Neuronal stem cell (in vitro differentiated cells): ENCODE data around the gene EXO1.

Source experiments
- DNase-seq: peaks from one replicate; pipeline ENCODE4 v3.0.0-alpha.2; 2013; ENCODE audit warnings: low spot score
- H2AFZ ChIP-seq: one replicate; pipeline ENCODE4 v1.6.1; 2013; ENCODE audit warnings: mild to moderate bottlenecking, low read length, inconsistent platforms
- H2AK5ac ChIP-seq: 2 replicates; pipeline ENCODE4 v1.6.1; 2013; ENCODE audit warnings: low read depth, mild to moderate bottlenecking, inconsistent platforms, low read length, moderate library complexity, mixed read lengths
- H2BK120ac ChIP-seq: 2 replicates; pipeline ENCODE4 v1.6.1; 2013; ENCODE audit warnings: low read depth, mild to moderate bottlenecking, inconsistent platforms, low read length, moderate library complexity, mixed read lengths
- H2BK12ac ChIP-seq: one replicate; pipeline ENCODE4 v1.6.1; 2013; ENCODE audit warnings: low read length, inconsistent platforms
- H2BK15ac ChIP-seq: 2 replicates; pipeline ENCODE4 v1.6.1; 2013; ENCODE audit warnings: mild to moderate bottlenecking, low read length, inconsistent platforms, mixed read lengths
- H2BK5ac ChIP-seq: one replicate; pipeline ENCODE4 v1.6.1; 2013; ENCODE audit warnings: inconsistent platforms, mild to moderate bottlenecking, low read length, moderate library complexity
- H3K14ac ChIP-seq: one replicate; pipeline ENCODE4 v1.6.1; 2013; ENCODE audit warnings: low read length, inconsistent platforms
- H3K18ac ChIP-seq: 2 replicates; pipeline ENCODE4 v1.6.1; 2013; ENCODE audit warnings: low read length, inconsistent platforms
- H3K23ac ChIP-seq: 2 replicates; pipeline ENCODE4 v1.6.1; 2013; ENCODE audit warnings: low read depth, mild to moderate bottlenecking, mixed read lengths, low read length, inconsistent platforms; ENCODE audit not compliant: poor library complexity
- H3K27ac ChIP-seq: replicated peaks from 3 replicates; pipeline ENCODE4 v1.5.1; 2013; ENCODE audit warnings: low read length, inconsistent platforms
- H3K27me3 ChIP-seq, 3 experiments: 2 replicates each; pipeline ENCODE4 v1.6.1; 2013; ENCODE audit warnings: low read length in 3 of 3, mild to moderate bottlenecking in 2 of 3, inconsistent platforms in 1 of 3, low read depth in 1 of 3, mixed read lengths in 1 of 3, moderate library complexity in 1 of 3; ENCODE audit not compliant: control insufficient read depth in 3 of 3, insufficient read depth in 3 of 3
- H3K36me3 ChIP-seq, 2 donors: replicated peaks in 1 of 2; 2 replicates each; pipeline ENCODE4 v1.6.1; 2013; ENCODE audit warnings: low read length in 2 of 2; ENCODE audit not compliant: control insufficient read depth in 2 of 2, insufficient read depth in 2 of 2
- H3K4ac ChIP-seq: 2 replicates; pipeline ENCODE4 v1.6.1; 2013; ENCODE audit warnings: inconsistent platforms, mild to moderate bottlenecking, low read length, moderate library complexity
- H3K4me1 ChIP-seq, 2 donors: 1 replicate in 1 of 2; 2 replicates in 1 of 2; pipeline ENCODE4 v1.6.1; 2013; ENCODE audit warnings: low read length in 2 of 2, low read depth in 1 of 2; ENCODE audit not compliant: control insufficient read depth in 2 of 2, insufficient read depth in 1 of 2
- H3K4me2 ChIP-seq: one replicate; pipeline ENCODE4 v1.6.1; 2013; ENCODE audit warnings: mild to moderate bottlenecking, low read length, inconsistent platforms; ENCODE audit not compliant: insufficient read depth, poor library complexity, severe bottlenecking
- H3K4me3 ChIP-seq, 2 donors: 2 replicates each; pipeline ENCODE4 v1.5.1; 2013; ENCODE audit warnings: low read length in 2 of 2, mild to moderate bottlenecking in 2 of 2, inconsistent platforms in 1 of 2, moderate library complexity in 1 of 2
- H3K79me1 ChIP-seq: one replicate; pipeline ENCODE4 v1.6.1; 2013; ENCODE audit warnings: low read depth, mild to moderate bottlenecking, inconsistent platforms, low read length, moderate library complexity
- H3K9ac ChIP-seq: one replicate; pipeline ENCODE4 v1.6.1; 2013; ENCODE audit warnings: mild to moderate bottlenecking, low read depth, low read length, inconsistent platforms; ENCODE audit not compliant: poor library complexity
- H3K9me3 ChIP-seq, 2 donors: replicated peaks in 1 of 2; 2 replicates each; pipeline versions ENCODE3 to v1.6.1; 2013; ENCODE audit warnings: low read length in 2 of 2, mild to moderate bottlenecking in 2 of 2, inconsistent platforms in 1 of 2, low read depth in 1 of 2, mixed read lengths in 1 of 2, moderate library complexity in 1 of 2; ENCODE audit not compliant: control insufficient read depth in 2 of 2, insufficient read depth in 1 of 2
- H4K8ac ChIP-seq: one replicate; pipeline ENCODE4 v1.6.1; 2013; ENCODE audit warnings: low read depth, mild to moderate bottlenecking, inconsistent platforms, low read length, moderate library complexity
- H4K91ac ChIP-seq: one replicate; pipeline ENCODE4 v1.6.1; 2013; ENCODE audit warnings: low read length, low read depth, mild to moderate bottlenecking, inconsistent platforms; ENCODE audit not compliant: poor library complexity
- WGBS, 2 donors: extraction: QIAGEN DNeasy Blood & Tissue Kit; methylation state at CpG; one replicate each; pipeline ENCODE4 v1.1.7; 2013; ENCODE audit warnings: missing lambda C conversion rate in 2 of 2, mixed read lengths in 1 of 2; ENCODE audit not compliant: insufficient read length in 2 of 2, insufficient replicate concordance in 1 of 2; ENCODE audit errors: extremely low coverage in 2 of 2; 5-methylcytosine and 5-hydroxymethylcytosine counted together

EXO1 gene

DNA sequence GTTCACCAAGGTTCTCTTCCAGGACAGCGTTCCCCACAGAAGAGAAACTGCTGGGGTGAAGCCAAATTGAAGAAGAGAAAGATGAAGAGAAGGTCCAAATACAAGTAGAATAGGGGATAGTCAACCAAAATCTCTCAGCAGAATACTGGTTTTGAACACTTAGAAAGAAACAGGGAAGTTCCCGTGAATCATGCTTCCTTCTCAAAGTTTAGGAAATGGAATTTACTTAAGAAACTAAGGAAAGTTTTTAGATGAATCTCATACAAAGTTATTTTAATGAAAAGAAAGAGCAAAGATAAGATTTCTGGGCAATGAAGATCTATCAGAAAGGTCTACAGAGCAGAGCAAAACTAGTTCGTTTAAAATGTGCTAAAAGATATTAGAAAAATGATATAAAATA lies 43.3 kb downstream of the EXO1 start:
- Histone ChIP-seq H3K4me1 (no peaks in the 10 kb centered on the region), H2BK5ac (no peak overlapping the region)

DNA sequence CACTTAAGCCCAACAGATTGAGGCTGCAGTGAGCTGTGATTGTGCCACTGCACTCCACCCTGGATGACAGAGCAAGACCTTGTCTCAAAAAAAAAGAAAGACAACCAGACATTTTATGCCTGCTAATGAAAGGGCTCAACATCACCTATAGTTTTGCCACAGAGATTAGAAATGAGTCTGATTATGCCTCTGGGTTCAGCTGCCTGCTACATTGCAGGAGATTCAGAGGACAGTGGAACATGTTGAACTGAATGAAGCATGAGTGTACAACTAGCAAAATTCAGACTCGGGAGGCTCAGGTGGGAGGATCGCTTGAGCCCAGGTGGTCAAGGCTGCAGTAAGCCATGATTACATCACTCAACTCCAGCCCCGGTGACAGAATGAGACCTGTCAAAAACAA lies 46.0 kb downstream of the EXO1 start:
- no CpG with 5 or more reads among the region's 3 CpGs for WGBS, 2 donors
- Histone ChIP-seq H2BK5ac (no peak overlapping the region), H2AK5ac (no peak overlapping the region), H2BK15ac (no peak overlapping the region), H4K91ac (no peak overlapping the region), H3K4me3 (no peak overlapping the region), H3K36me3 (peaks cover 2 to 50% of the 10 kb centered on the region in 2 donors), H4K8ac (no peak overlapping the region), H3K14ac (no peak overlapping the region), H3K27ac (no peak overlapping the region), H3K18ac (no peak overlapping the region), H3K27me3 (no peaks in the 10 kb centered on the region), H3K9me3 (no peaks in the 10 kb centered on the region), H3K9ac (no peak overlapping the region), H3K23ac (no peak overlapping the region), H3K4me1 (no peaks in the 10 kb centered on the region), H3K4me2 (no peak overlapping the region), H2AFZ (no peak overlapping the region), H3K4ac (no peak overlapping the region), H3K79me1 (no peaks in the 10 kb centered on the region), H2BK120ac (no peak overlapping the region), H2BK12ac (no peak overlapping the region)
- DNase-seq: no peak

More for the DNA sequence above, 43.3 kb downstream of the EXO1 start:
- peaks cover 5 to 66% of the 10 kb centered on the region in 2 donors for H3K36me3 ChIP-seq
- no peak overlapping the region for H3K23ac ChIP-seq
- WGBS, 2 donors: no CpG with 5 or more reads among the region's 3 CpGs
- H3K27ac ChIP-seq: no peak overlapping the region
- no peaks in the 10 kb centered on the region for H3K27me3 ChIP-seq
- no peak overlapping the region for H3K4me2 ChIP-seq
- H2AK5ac ChIP-seq: no peak overlapping the region
- H4K8ac ChIP-seq: no peak overlapping the region
- H2AFZ ChIP-seq: no peak overlapping the region
- no peaks in the 10 kb centered on the region for H3K9me3 ChIP-seq
- H2BK120ac ChIP-seq: no peak overlapping the region
- DNase-seq: no peak
- H3K4me3 ChIP-seq: no peak overlapping the region
- no peak overlapping the region for H2BK15ac ChIP-seq
- no peak overlapping the region for H3K9ac ChIP-seq
- H3K4ac ChIP-seq: no peak overlapping the region
- H3K79me1 ChIP-seq: no peaks in the 10 kb centered on the region
- no peak overlapping the region for H3K18ac ChIP-seq
- H3K14ac ChIP-seq: no peak overlapping the region
- H2BK12ac ChIP-seq: no peak overlapping the region
- H4K91ac ChIP-seq: no peak overlapping the region

DNA sequence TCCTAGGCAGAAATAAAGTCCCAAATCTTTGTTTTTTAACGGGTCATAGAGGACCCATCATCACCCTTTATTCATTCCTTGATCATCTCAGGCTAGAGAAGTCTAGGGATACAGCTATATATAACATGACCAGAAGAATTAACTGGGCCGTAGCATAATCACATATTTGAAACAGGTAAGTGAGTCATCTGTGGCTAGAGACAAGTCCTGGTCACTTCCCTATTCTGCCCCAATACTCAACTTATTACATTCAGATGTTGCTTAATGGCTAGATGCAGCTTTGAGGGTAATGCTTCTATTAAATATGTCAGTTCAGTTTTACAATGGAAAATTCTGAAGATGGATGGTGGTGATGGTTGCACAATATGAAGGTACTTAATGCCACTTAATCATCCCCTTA lies 47.0 kb downstream of the EXO1 start:
- no peak overlapping the region for H3K23ac ChIP-seq
- no peak overlapping the region for H3K4ac ChIP-seq
- H3K9me3 ChIP-seq: no peaks in the 10 kb centered on the region
- no peak overlapping the region for H3K14ac ChIP-seq
- H2BK15ac ChIP-seq: no peak overlapping the region
- H4K8ac ChIP-seq: no peak overlapping the region
- no peaks in the 10 kb centered on the region for H3K4me1 ChIP-seq
- no peak overlapping the region for H3K27ac ChIP-seq
- no CpG with 5 or more reads among the region's 2 CpGs for WGBS, 2 donors
- H3K4me2 ChIP-seq: no peak overlapping the region
- H3K36me3 ChIP-seq: peaks cover 2 to 47% of the 10 kb centered on the region in 2 donors
- H2AFZ ChIP-seq: no peak overlapping the region
- no peak overlapping the region for H4K91ac ChIP-seq
- no peaks in the 10 kb centered on the region for H3K79me1 ChIP-seq
- no peak overlapping the region for H3K9ac ChIP-seq
- no peak overlapping the region for H2AK5ac ChIP-seq
- H3K27me3 ChIP-seq: no peaks in the 10 kb centered on the region
- H3K18ac ChIP-seq: no peak overlapping the region
- H2BK12ac ChIP-seq: no peak overlapping the region
- no peak for DNase-seq
- H2BK120ac ChIP-seq: no peak overlapping the region
- H3K4me3 ChIP-seq: no peak overlapping the region
- no peak overlapping the region for H2BK5ac ChIP-seq

DNA sequence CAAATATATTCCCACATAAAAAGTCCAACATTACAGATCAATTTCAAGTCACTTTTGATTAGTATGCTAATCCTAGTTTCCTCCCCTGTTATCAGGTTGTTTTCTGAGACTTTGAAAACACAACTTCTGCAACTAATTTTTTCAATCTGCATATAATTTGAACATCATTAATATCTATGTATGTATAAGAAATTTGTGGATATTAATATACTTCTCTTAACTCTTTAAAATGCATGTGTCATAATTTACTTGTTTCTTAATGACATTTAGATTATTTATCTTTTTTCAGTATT lies 48.6 kb downstream of the EXO1 start:
- H2BK15ac ChIP-seq: no peak overlapping the region
- no peak overlapping the region for H2BK5ac ChIP-seq
- DNase-seq: no peak
- H3K4me1 ChIP-seq: no peaks in the 10 kb centered on the region
- no peak overlapping the region for H2AFZ ChIP-seq
- H4K8ac ChIP-seq: no peak overlapping the region
- H3K27ac ChIP-seq: no peak overlapping the region
- H2BK12ac ChIP-seq: no peak overlapping the region
- H3K23ac ChIP-seq: no peak overlapping the region
- no peak overlapping the region for H2BK120ac ChIP-seq
- H4K91ac ChIP-seq: no peak overlapping the region
- no peaks in the 10 kb centered on the region for H3K27me3 ChIP-seq
- no peaks in the 10 kb centered on the region for H3K79me1 ChIP-seq
- no peak overlapping the region for H3K4ac ChIP-seq
- no peak overlapping the region for H3K9ac ChIP-seq
- no peak overlapping the region for H3K14ac ChIP-seq
- no peak overlapping the region for H3K18ac ChIP-seq
- H3K9me3 ChIP-seq: peaks cover 0 to 5% of the 10 kb centered on the region in 2 donors
- H3K36me3 ChIP-seq: peaks cover 0 to 37% of the 10 kb centered on the region in 2 donors
- H2AK5ac ChIP-seq: no peak overlapping the region
- H3K4me3 ChIP-seq: no peak overlapping the region
- no peak overlapping the region for H3K4me2 ChIP-seq
